Measurements from ENCODE around the gene MED12L.

The MED12L gene

GRCh38 chr3:151265866-151266265 lies 180.4 kb downstream of the MED12L start:
- Histone ChIP-seq H3K4me1 (ENCODE audit: control insufficient read depth, insufficient read depth, low read length) (no peaks in the 10 kb centered on the region), H3K36me3 (ENCODE audit: control insufficient read depth in 2 of 2, insufficient read depth in 1 of 2, low read length in 2 of 2) (no peaks in the 10 kb centered on the region), H3K4me3 (ENCODE audit: low read depth, low read length) (no peak overlapping the region), H3K27ac (ENCODE audit: extremely low read depth, low read depth, low read length) (no peak overlapping the region), H3K9me3 (ENCODE audit: control insufficient read depth, insufficient read depth, low read depth, low read length) (no peaks in the 10 kb centered on the region)
- ChIA-PET CTCF (interaction anchor here (1.4 kb wide), 1 partner anchor 98 kb away, joined by 3 read pairs; no protein-coding TSS in a partner anchor), POLR2A (no interaction called here)
- TF ChIP-seq ZNF132 (tag by site-specific recombination; IDR thresholded peaks at IDR 0.05; ENCODE audit: borderline replicate concordance) (no peak), OVOL3 (tag by site-specific recombination; IDR thresholded peaks at IDR 0.05) (no peak), ZNF707 (tag by site-specific recombination; IDR thresholded peaks at IDR 0.05) (no peak), ZNF426 (tag by site-specific recombination; IDR thresholded peaks at IDR 0.05) (no peak), ZNF521 (tag by site-specific recombination; IDR thresholded peaks at IDR 0.05) (no peak)
- TF ChIP-seq, protein P1, sequence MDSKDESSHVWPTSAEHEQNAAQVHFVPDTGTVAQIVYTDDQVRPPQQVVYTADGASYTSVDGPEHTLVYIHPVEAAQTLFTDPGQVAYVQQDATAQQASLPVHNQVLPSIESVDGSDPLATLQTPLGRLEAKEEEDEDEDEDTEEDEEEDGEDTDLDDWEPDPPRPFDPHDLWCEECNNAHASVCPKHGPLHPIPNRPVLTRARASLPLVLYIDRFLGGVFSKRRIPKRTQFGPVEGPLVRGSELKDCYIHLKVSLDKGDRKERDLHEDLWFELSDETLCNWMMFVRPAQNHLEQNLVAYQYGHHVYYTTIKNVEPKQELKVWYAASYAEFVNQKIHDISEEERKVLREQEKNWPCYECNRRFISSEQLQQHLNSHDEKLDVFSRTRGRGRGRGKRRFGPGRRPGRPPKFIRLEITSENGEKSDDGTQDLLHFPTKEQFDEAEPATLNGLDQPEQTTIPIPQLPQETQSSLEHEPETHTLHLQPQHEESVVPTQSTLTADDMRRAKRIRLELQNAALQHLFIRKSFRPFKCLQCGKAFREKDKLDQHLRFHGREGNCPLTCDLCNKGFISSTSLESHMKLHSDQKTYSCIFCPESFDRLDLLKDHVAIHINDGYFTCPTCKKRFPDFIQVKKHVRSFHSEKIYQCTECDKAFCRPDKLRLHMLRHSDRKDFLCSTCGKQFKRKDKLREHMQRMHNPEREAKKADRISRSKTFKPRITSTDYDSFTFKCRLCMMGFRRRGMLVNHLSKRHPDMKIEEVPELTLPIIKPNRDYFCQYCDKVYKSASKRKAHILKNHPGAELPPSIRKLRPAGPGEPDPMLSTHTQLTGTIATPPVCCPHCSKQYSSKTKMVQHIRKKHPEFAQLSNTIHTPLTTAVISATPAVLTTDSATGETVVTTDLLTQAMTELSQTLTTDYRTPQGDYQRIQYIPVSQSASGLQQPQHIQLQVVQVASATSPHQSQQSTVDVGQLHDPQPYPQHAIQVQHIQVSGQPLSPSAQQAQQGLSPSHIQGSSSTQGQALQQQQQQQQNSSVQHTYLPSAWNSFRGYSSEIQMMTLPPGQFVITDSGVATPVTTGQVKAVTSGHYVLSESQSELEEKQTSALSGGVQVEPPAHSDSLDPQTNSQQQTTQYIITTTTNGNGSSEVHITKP (tag by site-specific recombination; IDR thresholded peaks at IDR 0.05): no peak

DNA sequence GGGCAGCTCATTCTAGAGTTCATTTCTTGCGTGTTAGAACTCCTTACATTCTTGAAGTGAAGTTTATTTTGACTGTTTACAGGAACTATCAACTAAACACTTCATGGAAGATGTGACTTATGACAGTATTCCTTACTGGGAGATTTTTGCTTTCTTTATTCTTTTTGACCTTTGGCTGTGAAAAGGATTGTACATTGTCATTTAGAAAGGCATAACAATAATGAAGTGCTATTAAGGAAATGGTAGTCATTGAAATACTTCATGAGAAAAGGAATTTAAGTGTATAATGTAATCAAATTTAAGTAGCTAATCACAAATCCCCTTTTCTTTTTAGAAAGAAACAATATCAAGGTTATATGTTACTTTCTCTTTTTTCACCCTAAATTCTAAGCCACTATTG lies 181.6 kb downstream of the MED12L start:
- ChIA-PET CTCF (interaction anchor here (1.4 kb wide), 1 partner anchor 99 kb away, joined by 3 read pairs; no protein-coding TSS in a partner anchor), POLR2A (no interaction called here)
- H3K4me1 ChIP-seq (ENCODE audit: control insufficient read depth, insufficient read depth, low read length): no peaks in the 10 kb centered on the region
- TF ChIP-seq ZBTB17 (tag by site-specific recombination; IDR thresholded peaks at IDR 0.05) (no peak), ZNF660 (tag by site-specific recombination; IDR thresholded peaks at IDR 0.05) (no peak), ZNF830 (tag by site-specific recombination; IDR thresholded peaks at IDR 0.05; ENCODE audit: low read depth) (no peak), YY2 (tag by site-specific recombination; IDR thresholded peaks at IDR 0.05) (no peak), ZNF510 (tag by site-specific recombination; IDR thresholded peaks at IDR 0.05; ENCODE audit: insufficient replicate concordance) (no peak), ZNF560 (tag by site-specific recombination; IDR thresholded peaks at IDR 0.05; ENCODE audit: borderline replicate concordance) (no peak), IKZF3 (tag by site-specific recombination; IDR thresholded peaks at IDR 0.05) (no peak), ZNF501 (tag by site-specific recombination; IDR thresholded peaks at IDR 0.05) (no peak), GLIS2 (tag by site-specific recombination; IDR thresholded peaks at IDR 0.05) (no peak), ZNF114 (tag by site-specific recombination; IDR thresholded peaks at IDR 0.05) (no peak), HOXA7 (CRISPR knock-in tag; IDR thresholded peaks at IDR 0.05; ENCODE audit: borderline replicate concordance) (no peak), ZNF521 (tag by site-specific recombination; IDR thresholded peaks at IDR 0.05) (no peak), ZNF157 (tag by site-specific recombination; IDR thresholded peaks at IDR 0.05) (no peak), SCRT1 (tag by site-specific recombination; IDR thresholded peaks at IDR 0.05; ENCODE audit: borderline replicate concordance) (no peak), ZNF138 (tag by site-specific recombination; IDR thresholded peaks at IDR 0.05; ENCODE audit: borderline replicate concordance) (no peak), REST (tag by site-specific recombination; IDR thresholded peaks at IDR 0.05) (no peak), ZNF548 (tag by site-specific recombination; IDR thresholded peaks at IDR 0.05) (no peak)
- TF ChIP-seq, protein P2, sequence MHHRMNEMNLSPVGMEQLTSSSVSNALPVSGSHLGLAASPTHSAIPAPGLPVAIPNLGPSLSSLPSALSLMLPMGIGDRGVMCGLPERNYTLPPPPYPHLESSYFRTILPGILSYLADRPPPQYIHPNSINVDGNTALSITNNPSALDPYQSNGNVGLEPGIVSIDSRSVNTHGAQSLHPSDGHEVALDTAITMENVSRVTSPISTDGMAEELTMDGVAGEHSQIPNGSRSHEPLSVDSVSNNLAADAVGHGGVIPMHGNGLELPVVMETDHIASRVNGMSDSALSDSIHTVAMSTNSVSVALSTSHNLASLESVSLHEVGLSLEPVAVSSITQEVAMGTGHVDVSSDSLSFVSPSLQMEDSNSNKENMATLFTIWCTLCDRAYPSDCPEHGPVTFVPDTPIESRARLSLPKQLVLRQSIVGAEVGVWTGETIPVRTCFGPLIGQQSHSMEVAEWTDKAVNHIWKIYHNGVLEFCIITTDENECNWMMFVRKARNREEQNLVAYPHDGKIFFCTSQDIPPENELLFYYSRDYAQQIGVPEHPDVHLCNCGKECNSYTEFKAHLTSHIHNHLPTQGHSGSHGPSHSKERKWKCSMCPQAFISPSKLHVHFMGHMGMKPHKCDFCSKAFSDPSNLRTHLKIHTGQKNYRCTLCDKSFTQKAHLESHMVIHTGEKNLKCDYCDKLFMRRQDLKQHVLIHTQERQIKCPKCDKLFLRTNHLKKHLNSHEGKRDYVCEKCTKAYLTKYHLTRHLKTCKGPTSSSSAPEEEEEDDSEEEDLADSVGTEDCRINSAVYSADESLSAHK (tag by site-specific recombination; IDR thresholded peaks at IDR 0.05): no peak
- H3K36me3 ChIP-seq (ENCODE audit: control insufficient read depth in 2 of 2, insufficient read depth in 1 of 2, low read length in 2 of 2): no peaks in the 10 kb centered on the region
- H3K27ac ChIP-seq (ENCODE audit: extremely low read depth, low read depth, low read length): no peak overlapping the region
- no peak overlapping the region for H3K4me3 ChIP-seq (ENCODE audit: low read depth, low read length)
- no peaks in the 10 kb centered on the region for H3K9me3 ChIP-seq (ENCODE audit: control insufficient read depth, insufficient read depth, low read depth, low read length)

Data from HEK293 (cell line).